ENCODE results near the gene C11orf68.

C11orf68 gene

DNA sequence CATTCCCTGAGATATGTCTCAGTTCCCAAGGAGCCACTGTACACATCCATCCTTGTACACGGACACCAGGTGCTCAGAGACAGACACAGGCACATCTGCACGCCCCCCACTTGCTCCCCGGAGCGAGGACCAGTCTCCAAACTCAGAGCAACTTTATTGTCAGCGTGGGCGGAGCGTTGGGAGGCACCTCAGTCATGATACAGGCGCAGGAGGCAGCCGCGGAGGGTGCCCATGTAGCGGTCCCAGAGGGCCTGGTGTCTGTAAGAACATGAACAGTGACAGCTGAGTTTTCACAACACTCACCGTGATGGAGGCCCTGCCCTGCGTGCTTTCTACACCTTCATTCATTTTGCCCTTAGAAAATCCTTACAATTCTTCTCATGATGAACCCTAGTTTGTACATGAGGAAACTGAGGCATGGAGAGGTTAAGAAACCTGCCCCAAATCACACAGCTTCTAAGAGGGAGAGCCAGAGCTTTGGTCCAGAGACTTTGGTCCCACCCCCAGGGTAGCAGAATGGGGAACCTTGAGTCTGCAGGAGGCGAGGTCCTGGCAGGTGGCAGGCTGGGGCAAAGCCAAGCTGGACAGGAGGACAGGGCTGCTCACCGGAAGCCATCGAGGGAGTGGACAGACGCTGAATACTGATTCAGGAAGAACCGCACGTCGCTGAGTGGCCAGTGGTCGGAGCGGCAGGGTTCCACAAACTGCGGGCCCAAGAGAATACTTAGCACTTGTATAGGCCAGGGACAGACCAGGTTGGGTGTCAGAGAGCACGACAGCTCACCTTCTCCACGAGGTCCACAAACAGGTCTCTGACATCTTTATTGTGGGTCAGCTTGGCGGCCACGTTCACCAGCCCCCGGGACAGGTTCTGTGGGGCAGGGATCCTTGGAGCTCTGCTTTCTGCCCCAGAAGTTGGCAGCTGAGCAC, 34.8 kb downstream of the C11orf68 start:
- Histone ChIP-seq H3K4me1 (ENCODE audit: control insufficient read depth, insufficient read depth, low read length) (peaks cover 1% of the 10 kb centered on the region), H3K9ac (ENCODE audit: low read depth, low read length) (no peak overlapping the region), H3K36me3 (ENCODE audit: control insufficient read depth, insufficient read depth, low read length) (peaks cover 38% of the 10 kb centered on the region), H3K27me3 (ENCODE audit: control insufficient read depth, insufficient read depth, low read length) (peaks cover under 1% of the 10 kb centered on the region), H3K4me3 (ENCODE audit: low read depth, low read length) (no peak overlapping the region), H3K9me3 (ENCODE audit: control insufficient read depth, insufficient read depth, low read length) (no peaks in the 10 kb centered on the region)

DNA sequence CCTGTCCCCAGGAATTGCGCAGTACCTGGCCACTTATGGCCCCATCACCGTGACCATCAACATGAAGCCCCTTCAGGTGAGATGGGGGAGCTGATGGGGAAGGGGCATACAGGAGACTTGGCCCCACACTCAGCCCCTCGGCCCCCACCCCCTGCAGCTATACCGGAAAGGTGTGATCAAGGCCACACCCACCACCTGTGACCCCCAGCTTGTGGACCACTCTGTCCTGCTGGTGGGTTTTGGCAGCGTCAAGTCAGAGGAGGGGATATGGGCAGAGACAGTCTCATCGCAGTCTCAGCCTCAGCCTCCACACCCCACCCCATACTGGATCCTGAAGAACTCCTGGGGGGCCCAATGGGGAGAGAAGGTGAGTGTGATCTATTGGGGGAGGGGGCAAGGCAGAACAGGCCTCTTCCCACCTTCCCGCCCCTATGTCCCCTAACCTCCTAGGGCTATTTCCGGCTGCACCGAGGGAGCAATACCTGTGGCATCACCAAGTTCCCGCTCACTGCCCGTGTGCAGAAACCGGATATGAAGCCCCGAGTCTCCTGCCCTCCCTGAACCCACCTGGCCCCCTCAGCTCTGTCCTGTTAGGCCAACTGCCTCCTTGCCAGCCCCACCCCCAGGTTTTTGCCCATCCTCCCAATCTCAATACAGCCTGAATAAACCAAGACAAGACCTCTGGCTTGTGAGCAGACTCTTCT, 35.7 kb downstream of the C11orf68 start:
- Histone ChIP-seq H3K9me3 (ENCODE audit: control insufficient read depth, insufficient read depth, low read length) (no peaks in the 10 kb centered on the region), H3K4me1 (ENCODE audit: control insufficient read depth, insufficient read depth, low read length) (no peaks in the 10 kb centered on the region), H3K9ac (ENCODE audit: low read depth, low read length) (no peak overlapping the region), H3K4me3 (ENCODE audit: low read depth, low read length) (no peak overlapping the region), H3K27me3 (ENCODE audit: control insufficient read depth, insufficient read depth, low read length) (no peaks in the 10 kb centered on the region), H3K36me3 (ENCODE audit: control insufficient read depth, insufficient read depth, low read length) (peaks cover 38% of the 10 kb centered on the region)

DNA sequence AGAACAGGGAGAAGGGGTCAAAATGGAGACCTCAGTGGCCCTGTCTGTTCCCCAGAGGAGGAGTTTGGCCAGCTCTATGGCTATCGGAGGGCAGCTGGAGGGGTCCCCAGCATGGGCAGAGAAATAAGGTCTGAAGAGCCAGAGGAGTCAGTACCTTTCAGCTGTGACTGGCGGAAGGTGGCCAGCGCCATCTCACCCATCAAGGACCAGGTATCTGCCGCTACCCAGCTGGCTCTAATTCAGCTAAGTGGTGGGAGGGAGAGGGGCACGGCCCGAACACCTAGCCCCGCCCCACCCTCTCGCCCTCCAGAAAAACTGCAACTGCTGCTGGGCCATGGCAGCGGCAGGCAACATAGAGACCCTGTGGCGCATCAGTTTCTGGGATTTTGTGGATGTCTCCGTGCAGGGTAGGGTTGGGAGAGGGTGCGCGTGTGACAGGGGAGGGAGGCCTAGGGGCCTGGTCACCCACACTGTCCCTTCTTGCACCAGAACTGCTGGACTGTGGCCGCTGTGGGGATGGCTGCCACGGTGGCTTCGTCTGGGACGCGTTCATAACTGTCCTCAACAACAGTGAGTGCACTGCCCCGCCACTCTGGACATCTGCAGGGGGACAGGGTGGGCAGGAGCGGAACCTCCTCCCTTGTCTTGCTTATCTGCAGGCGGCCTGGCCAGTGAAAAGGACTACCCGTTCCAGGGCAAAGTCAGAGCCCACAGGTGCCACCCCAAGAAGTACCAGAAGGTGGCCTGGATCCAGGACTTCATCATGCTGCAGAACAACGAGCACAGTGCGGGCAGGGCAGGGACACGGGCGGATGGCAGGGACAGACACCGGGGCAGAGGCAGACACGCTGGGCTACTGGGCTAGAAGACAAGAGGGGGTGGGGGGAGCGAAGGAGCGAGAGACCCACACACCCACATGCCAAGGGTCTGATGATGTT, 36.5 kb downstream of the C11orf68 start:
- Histone ChIP-seq H3K27me3 (ENCODE audit: control insufficient read depth, insufficient read depth, low read length) (no peaks in the 10 kb centered on the region), H3K9ac (ENCODE audit: low read depth, low read length) (no peak overlapping the region), H3K4me3 (ENCODE audit: low read depth, low read length) (no peak overlapping the region), H3K36me3 (ENCODE audit: control insufficient read depth, insufficient read depth, low read length) (peaks cover 38% of the 10 kb centered on the region), H3K4me1 (ENCODE audit: control insufficient read depth, insufficient read depth, low read length) (no peaks in the 10 kb centered on the region), H3K9me3 (ENCODE audit: control insufficient read depth, insufficient read depth, low read length) (no peaks in the 10 kb centered on the region)

- no peaks in the 10 kb centered on the region for H3K27me3 ChIP-seq (ENCODE audit: control insufficient read depth, insufficient read depth, low read length)
- H3K9me3 ChIP-seq (ENCODE audit: control insufficient read depth, insufficient read depth, low read length) = no peaks in the 10 kb centered on the region
- no peak overlapping the region for H3K4me3 ChIP-seq (ENCODE audit: low read depth, low read length)
- no peak overlapping the region for H3K9ac ChIP-seq (ENCODE audit: low read depth, low read length)
- H3K4me1 ChIP-seq (ENCODE audit: control insufficient read depth, insufficient read depth, low read length) = no peaks in the 10 kb centered on the region
- peaks cover 35% of the 10 kb centered on the region for H3K36me3 ChIP-seq (ENCODE audit: control insufficient read depth, insufficient read depth, low read length)
These were observed 37.9 kb downstream of the C11orf68 start for GRCh38 chr11:65880844-65881421.

DNA sequence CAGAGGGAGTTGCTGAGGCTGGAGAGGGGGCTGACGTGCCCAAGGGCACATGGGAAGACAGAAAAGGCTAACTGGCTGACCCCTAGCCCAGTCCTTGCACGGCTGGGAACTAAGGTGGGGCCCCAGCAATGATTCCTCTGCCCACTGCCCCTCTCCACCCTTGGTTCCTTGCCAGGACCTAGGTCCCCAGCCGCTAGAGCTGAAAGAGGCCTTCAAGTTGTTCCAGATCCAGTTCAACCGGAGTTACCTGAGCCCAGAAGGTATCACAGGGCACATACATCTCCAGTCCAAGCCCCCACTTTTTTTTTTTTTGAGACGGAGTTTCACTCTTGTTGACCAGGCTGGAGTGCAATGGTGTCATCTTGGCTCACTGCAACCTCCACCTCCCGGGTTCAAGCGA, 38.8 kb downstream of the C11orf68 start:
- Histone ChIP-seq H3K4me1 (ENCODE audit: control insufficient read depth, insufficient read depth, low read length) (no peaks in the 10 kb centered on the region), H3K9ac (ENCODE audit: low read depth, low read length) (no peak overlapping the region), H3K27me3 (ENCODE audit: control insufficient read depth, insufficient read depth, low read length) (no peaks in the 10 kb centered on the region), H3K9me3 (ENCODE audit: control insufficient read depth, insufficient read depth, low read length) (no peaks in the 10 kb centered on the region), H3K4me3 (ENCODE audit: low read depth, low read length) (no peak overlapping the region), H3K36me3 (ENCODE audit: control insufficient read depth, insufficient read depth, low read length) (peaks cover 31% of the 10 kb centered on the region)

DNA sequence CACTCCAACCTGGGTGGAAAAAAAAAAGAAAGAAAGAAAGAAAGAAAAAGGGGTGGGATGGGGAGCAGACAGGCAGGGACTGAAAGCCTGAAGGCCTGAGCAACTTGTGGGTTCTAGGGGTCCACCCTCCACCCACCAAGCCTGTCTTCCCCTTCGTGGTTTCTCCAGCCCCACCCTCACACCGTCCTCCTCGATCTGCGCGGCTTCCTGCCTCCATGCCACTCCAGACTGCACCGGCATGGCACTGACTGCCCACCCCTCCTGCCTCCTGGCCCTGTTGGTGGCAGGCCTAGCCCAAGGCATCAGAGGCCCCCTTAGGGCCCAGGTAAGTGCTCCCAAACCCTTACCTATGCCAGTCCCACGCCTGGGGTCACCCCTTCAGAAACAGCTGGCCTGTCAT, 39.2 kb downstream of the C11orf68 start, which contains the start of gene CTSW:
TSS of gene CTSW (plus strand) at position 221 of the 400 bp plus-strand sequence. CDS start at position 239, 18 bp downstream.
- Histone ChIP-seq H3K9me3 (ENCODE audit: control insufficient read depth, insufficient read depth, low read length) (no peaks in the 10 kb centered on the region), H3K4me3 (ENCODE audit: low read depth, low read length) (no peak within 1 kb of the TSS), H3K4me1 (ENCODE audit: control insufficient read depth, insufficient read depth, low read length) (no peaks in the 10 kb centered on the region), H3K9ac (ENCODE audit: low read depth, low read length) (no peak within 1 kb of the TSS), H3K27me3 (ENCODE audit: control insufficient read depth, insufficient read depth, low read length) (no peaks in the 10 kb centered on the region), H3K36me3 (ENCODE audit: control insufficient read depth, insufficient read depth, low read length) (peaks cover 28% of the 10 kb centered on the region)

DNA sequence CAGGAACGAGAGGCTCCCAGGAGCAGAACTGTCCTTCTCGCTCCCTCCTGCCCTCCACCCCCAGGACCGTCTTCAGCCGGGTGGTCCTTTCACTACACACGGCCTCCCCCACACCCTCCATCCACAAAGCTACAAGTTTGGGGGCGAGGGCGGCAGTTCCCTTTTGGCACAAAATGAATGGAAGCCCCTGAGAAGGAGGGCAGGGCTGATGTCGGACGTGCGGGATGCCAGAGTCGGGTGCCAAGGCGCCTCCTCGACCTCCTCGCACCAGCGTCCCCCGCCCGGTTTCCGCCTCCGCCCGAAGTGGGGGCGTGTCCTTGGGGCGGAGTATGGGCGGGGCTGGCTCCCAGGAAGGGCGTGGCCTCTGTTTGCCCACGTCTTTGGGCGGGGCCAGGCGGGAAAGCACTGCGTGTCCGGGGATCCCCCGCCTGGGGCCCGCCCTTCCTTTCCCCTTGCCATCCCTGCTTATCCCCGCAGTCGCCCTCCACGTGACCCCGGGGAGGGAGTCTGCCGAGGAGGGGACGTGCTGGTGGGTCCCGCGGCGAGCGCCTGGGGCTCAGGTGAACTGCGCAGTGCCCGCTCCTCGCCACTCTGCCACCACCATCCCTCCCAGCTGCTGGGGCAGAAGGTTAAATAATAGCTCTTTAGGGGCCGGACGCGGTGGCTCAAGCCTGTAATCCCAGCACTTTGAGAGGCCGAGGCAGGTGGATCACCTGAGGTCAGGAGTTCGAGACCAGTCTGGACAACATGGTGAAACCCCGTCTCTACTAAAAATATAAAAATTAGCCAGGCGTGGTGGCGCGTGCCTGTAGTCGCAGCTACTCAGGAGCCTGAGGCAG, 45.3 kb downstream of the C11orf68 start:
- Histone ChIP-seq H3K9me3 (ENCODE audit: control insufficient read depth, insufficient read depth, low read length) (no peaks in the 10 kb centered on the region), H3K27me3 (ENCODE audit: control insufficient read depth, insufficient read depth, low read length) (peaks cover 14% of the 10 kb centered on the region), H3K4me1 (ENCODE audit: control insufficient read depth, insufficient read depth, low read length) (no peaks in the 10 kb centered on the region), H3K4me3 (ENCODE audit: low read depth, low read length) (peak overlapping the region; percentile 82), H3K36me3 (ENCODE audit: control insufficient read depth, insufficient read depth, low read length) (no peaks in the 10 kb centered on the region), H3K9ac (ENCODE audit: low read depth, low read length) (no peak overlapping the region)

GRCh38 chr11:65872586-65873317, 46.1 kb downstream of the C11orf68 start, which contains the start of gene EFEMP2:
EFEMP2 (minus strand) TSS chr11:65872800; CDS start chr11:65872354, 446 bp downstream.
- H3K9me3 ChIP-seq (ENCODE audit: control insufficient read depth, insufficient read depth, low read length) = no peaks in the 10 kb centered on the region
- H3K4me1 ChIP-seq (ENCODE audit: control insufficient read depth, insufficient read depth, low read length) = no peaks in the 10 kb centered on the region
- peak within 1 kb of the TSS; percentile 82 for H3K4me3 ChIP-seq (ENCODE audit: low read depth, low read length)
- peaks cover 15% of the 10 kb centered on the region for H3K27me3 ChIP-seq (ENCODE audit: control insufficient read depth, insufficient read depth, low read length)
- H3K9ac ChIP-seq (ENCODE audit: low read depth, low read length) = no peak within 1 kb of the TSS
- no peaks in the 10 kb centered on the region for H3K36me3 ChIP-seq (ENCODE audit: control insufficient read depth, insufficient read depth, low read length)

GRCh38 chr11:65871811-65872548, 46.9 kb downstream of the C11orf68 start:
- Histone ChIP-seq H3K27me3 (ENCODE audit: control insufficient read depth, insufficient read depth, low read length) (peaks cover 15% of the 10 kb centered on the region), H3K36me3 (ENCODE audit: control insufficient read depth, insufficient read depth, low read length) (no peaks in the 10 kb centered on the region), H3K4me1 (ENCODE audit: control insufficient read depth, insufficient read depth, low read length) (no peaks in the 10 kb centered on the region), H3K9ac (ENCODE audit: low read depth, low read length) (no peak overlapping the region), H3K4me3 (ENCODE audit: low read depth, low read length) (peak overlapping the region; percentile 32), H3K9me3 (ENCODE audit: control insufficient read depth, insufficient read depth, low read length) (no peaks in the 10 kb centered on the region)

Measured in iPS-15b (cell line).